H1 (cell line): ENCODE data around the gene HEATR5A. TPM values are rescaled to one million over a fixed set of nuclear protein-coding genes. Genes with fewer than 3 reads are reported as not detected.

Experiments
- CTCF ChIA-PET: fragments of 300-600 bp; sonication (Branson Sonifier 250); formaldehyde crosslinking; loops from one replicate; lab custom pipeline; 2021; ENCODE audit not compliant: partially characterized antibody; lab: Charles Lee
- POLR2A ChIA-PET: fragments of 300-600 bp; sonication (Branson Sonifier 250); formaldehyde crosslinking; loops from one replicate; lab custom pipeline; 2021; ENCODE audit warnings: inconsistent platforms; ENCODE audit not compliant: partially characterized antibody; lab: Charles Lee
- DNase-seq, 2 experiments: peaks; one replicate each; pipeline versions ENCODE4 v3.0.0 to v3.0.0-alpha.2; 2010 to 2022; ENCODE audit warnings: low spot score in 2 of 2, low read depth in 1 of 2, mixed read lengths in 1 of 2
- FAIRE-seq: peaks from 2 replicates; lab custom pipeline; 2011; peaks lifted over from hg19 to GRCh38; lab: Jason Lieb, UNC
- H2AFZ ChIP-seq: 2 replicates; pipeline ENCODE4 v1.8.1; 2012; ENCODE audit warnings: low read length, inconsistent platforms
- H2AK5ac ChIP-seq: 2 replicates; pipeline ENCODE4 v1.6.1; 2013; ENCODE audit warnings: low read depth, low read length
- H2BK120ac ChIP-seq: replicated peaks from 2 replicates; pipeline ENCODE3; 2013; ENCODE audit warnings: low read depth, low read length, inconsistent platforms
- H2BK12ac ChIP-seq: 2 replicates; pipeline ENCODE4 v1.6.1; 2013; ENCODE audit warnings: low read depth, low read length
- H2BK15ac ChIP-seq: 2 replicates; pipeline ENCODE4 v1.6.1; 2013; ENCODE audit warnings: low read length
- H2BK20ac ChIP-seq: 2 replicates; pipeline ENCODE4 v1.6.1; 2013; ENCODE audit warnings: low read length
- H2BK5ac ChIP-seq: 2 replicates; pipeline ENCODE4 v1.6.1; 2013; ENCODE audit warnings: low read depth, low read length
- H3K14ac ChIP-seq: 2 replicates; pipeline ENCODE4 v1.6.1; 2013; ENCODE audit warnings: inconsistent platforms; ENCODE audit not compliant: insufficient read length
- H3K18ac ChIP-seq: 2 replicates; pipeline ENCODE4 v1.6.1; 2013; ENCODE audit warnings: low read length; ENCODE audit errors: extremely low read depth
- H3K23ac ChIP-seq: 2 replicates; pipeline ENCODE4 v1.6.1; 2013; ENCODE audit warnings: inconsistent platforms; ENCODE audit not compliant: insufficient read length
- H3K23me2 ChIP-seq: 2 replicates; pipeline ENCODE4 v1.6.1; 2013; ENCODE audit warnings: low read depth, low read length
- H3K27ac ChIP-seq: 2 replicates; pipeline ENCODE4 v1.6.1; 2011; ENCODE audit warnings: low read depth, low read length, inconsistent platforms
- H3K27me3 ChIP-seq, 4 experiments: replicated peaks in 1 of 4; 1 replicate in 1 of 4; 2 replicates in 3 of 4; pipeline versions ENCODE4 v1.6.1 to v1.8.1; 2011 to 2013; ENCODE audit warnings: low read length in 3 of 4, mild to moderate bottlenecking in 3 of 4, inconsistent platforms in 2 of 4, mixed read lengths in 2 of 4, moderate library complexity in 1 of 4; ENCODE audit not compliant: control insufficient read depth in 3 of 4, insufficient read depth in 3 of 4; ENCODE audit errors: extremely low read depth in 1 of 4
- H3K36me3 ChIP-seq, 4 experiments: 2 replicates each; pipeline versions ENCODE4 v1.6.1 to v1.8.1; 2011 to 2013; ENCODE audit warnings: mild to moderate bottlenecking in 4 of 4, low read length in 3 of 4, moderate library complexity in 2 of 4, control low read depth in 1 of 4, inconsistent platforms in 1 of 4; ENCODE audit not compliant: insufficient read depth in 4 of 4, control insufficient read depth in 2 of 4
- H3K4ac ChIP-seq: replicated peaks from 2 replicates; pipeline ENCODE3; 2013; ENCODE audit warnings: low read length, low read depth, mixed read lengths, inconsistent platforms; ENCODE audit not compliant: insufficient read length
- H3K4me1 ChIP-seq, 4 experiments: replicated peaks in 1 of 4; 1 replicate in 1 of 4; 2 replicates in 3 of 4; pipeline versions ENCODE4 v1.6.1 to v1.8.1; 2011 to 2013; ENCODE audit warnings: low read length in 3 of 4, inconsistent platforms in 2 of 4, mixed read lengths in 1 of 4; ENCODE audit not compliant: insufficient read depth in 4 of 4, control insufficient read depth in 3 of 4
- H3K4me2 ChIP-seq, 2 experiments: 2 replicates each; pipeline versions ENCODE4 v1.6.1 to v1.8.1; 2011 to 2013; ENCODE audit warnings: low read depth in 2 of 2, low read length in 2 of 2, control low read depth in 1 of 2, inconsistent platforms in 1 of 2, mild to moderate bottlenecking in 1 of 2; ENCODE audit not compliant: insufficient read depth in 1 of 2
- H3K4me3 ChIP-seq, 4 experiments: fragments of 200-600, 300-600 bp in 1 of 4; sonication (generic), shearing (Covaris generic), sonication (Bioruptor Twin) in 1 of 4; 2 replicates each; pipeline versions ENCODE4 v1.5.1 to v1.8.1; 2011 to 2016; ENCODE audit warnings: low read length in 4 of 4, low read depth in 3 of 4, control low read depth in 2 of 4, inconsistent platforms in 2 of 4, mild to moderate bottlenecking in 2 of 4, mixed read lengths in 1 of 4, moderate library complexity in 1 of 4; ENCODE audit not compliant: insufficient read depth in 2 of 4; ENCODE audit errors: extremely low read depth in 1 of 4
- H3K56ac ChIP-seq: replicated peaks from 2 replicates; pipeline ENCODE3; 2013; ENCODE audit warnings: low read depth, mild to moderate bottlenecking, mixed read lengths, low read length, inconsistent platforms; ENCODE audit not compliant: insufficient read length
- H3K79me1 ChIP-seq: 2 replicates; pipeline ENCODE4 v1.6.1; 2013; ENCODE audit warnings: low read depth, low read length, control low read depth
- H3K79me2 ChIP-seq, 2 experiments: 2 replicates each; pipeline versions ENCODE4 v1.6.1 to v1.8.1; 2012 to 2013; ENCODE audit warnings: low read length in 2 of 2, mild to moderate bottlenecking in 2 of 2, inconsistent platforms in 1 of 2; ENCODE audit not compliant: insufficient read depth in 2 of 2, control insufficient read depth in 1 of 2
- H3K9ac ChIP-seq, 4 experiments: replicated peaks in 1 of 4; 1 replicate in 1 of 4; 2 replicates in 3 of 4; pipeline versions ENCODE4 v1.6.1 to v1.8.1; 2011 to 2013; ENCODE audit warnings: low read depth in 3 of 4, low read length in 3 of 4, control low read depth in 2 of 4, mild to moderate bottlenecking in 2 of 4, moderate library complexity in 2 of 4, inconsistent platforms in 1 of 4; ENCODE audit errors: extremely low read depth in 1 of 4
- H3K9me3 ChIP-seq, 2 experiments: 2 replicates each; pipeline versions ENCODE4 v1.6.1 to v1.8.1; 2012 to 2013; ENCODE audit warnings: mild to moderate bottlenecking in 2 of 2, moderate library complexity in 2 of 2, control low read depth in 1 of 2, inconsistent platforms in 1 of 2, low read depth in 1 of 2, low read length in 1 of 2, mixed read lengths in 1 of 2; ENCODE audit not compliant: insufficient read depth in 2 of 2
- H4K20me1 ChIP-seq, 2 experiments: replicated peaks in 1 of 2; 2 replicates each; pipeline versions ENCODE3 to v1.8.1; 2011 to 2013; ENCODE audit warnings: inconsistent platforms in 2 of 2, low read length in 2 of 2, mild to moderate bottlenecking in 1 of 2; ENCODE audit not compliant: insufficient read depth in 2 of 2, control insufficient read depth in 1 of 2
- H4K5ac ChIP-seq: 2 replicates; pipeline ENCODE4 v1.6.1; 2013; ENCODE audit warnings: low read length, low read depth, mixed read lengths, inconsistent platforms; ENCODE audit not compliant: insufficient read length
- H4K8ac ChIP-seq: 2 replicates; pipeline ENCODE4 v1.8.0; 2013; ENCODE audit warnings: mild to moderate bottlenecking, moderate library complexity, low read length, inconsistent platforms; ENCODE audit not compliant: insufficient read depth; ENCODE audit errors: extremely low read depth
- H4K91ac ChIP-seq: replicated peaks from 2 replicates; pipeline ENCODE3; 2013; ENCODE audit warnings: low read length, mixed read lengths, inconsistent platforms; ENCODE audit not compliant: insufficient read length
- BRCA1 ChIP-seq: IDR thresholded peaks from 2 replicates; pipeline ENCODE4 v1.6.1; 2012; ENCODE audit warnings: low read depth, low read length, improper control_type of control experiment
- CBX8 ChIP-seq: fragments of 300-800, 300-1000 bp; sonication (generic); IDR thresholded peaks from 2 replicates; pipeline ENCODE4 v1.7.1; 2016; ENCODE audit warnings: low read depth, low read length, borderline replicate concordance
- CEBPB ChIP-seq: IDR thresholded peaks from 2 replicates; pipeline ENCODE4 v1.6.1; 2012; ENCODE audit warnings: low read depth, low read length
- CHD2 ChIP-seq: IDR thresholded peaks from 2 replicates; pipeline ENCODE4 v1.6.1; 2012; ENCODE audit warnings: low read length, improper control_type of control experiment
- GTF2F1 ChIP-seq: IDR thresholded peaks from 2 replicates; pipeline ENCODE4 v1.6.1; 2012; ENCODE audit warnings: low read depth, low read length, improper control_type of control experiment, borderline replicate concordance
- HDAC2 ChIP-seq, 2 experiments: fragments of 300-600 bp in 1 of 2; sonication (generic) in 1 of 2; IDR thresholded peaks; 2 replicates each; pipeline ENCODE4 v1.6.1; 2011 to 2012; ENCODE audit warnings: low read depth in 2 of 2, low read length in 2 of 2, mild to moderate bottlenecking in 2 of 2, moderate library complexity in 2 of 2, borderline replicate concordance in 1 of 2, inconsistent platforms in 1 of 2
- HDAC6 ChIP-seq: IDR thresholded peaks from one replicate; pipeline ENCODE4 v1.7.1; 2012; ENCODE audit warnings: low read depth, mild to moderate bottlenecking, inconsistent platforms, low read length, moderate library complexity
- POLR2A ChIP-seq, 2 experiments: IDR thresholded peaks; 1 replicate in 1 of 2; 2 replicates in 1 of 2; pipeline ENCODE4 v1.6.1; 2011; ENCODE audit warnings: low read depth in 2 of 2, low read length in 2 of 2, mild to moderate bottlenecking in 2 of 2; ENCODE audit errors: control extremely low read depth in 1 of 2
- RAD21 ChIP-seq, 2 experiments: IDR thresholded peaks in 1 of 2; conservative IDR thresholded peaks in 1 of 2; 2 replicates each; pipeline ENCODE4 v1.6.1; 2011; ENCODE audit warnings: low read depth in 2 of 2, low read length in 2 of 2, improper control_type of control experiment in 1 of 2, inconsistent platforms in 1 of 2, mild to moderate bottlenecking in 1 of 2, moderate library complexity in 1 of 2
- SIX5 ChIP-seq: IDR thresholded peaks from 2 replicates; pipeline ENCODE4 v1.6.1; 2011; ENCODE audit warnings: mild to moderate bottlenecking, low read depth, low read length
- WGBS, 2 experiments: shearing (Covaris generic) in 1 of 2; methylation state at CpG; one replicate each; pipeline versions ENCODE4 v1.1.6 to v1.1.7; 2013 to 2015; ENCODE audit warnings: low lambda C conversion rate in 2 of 2, mixed read lengths in 2 of 2, inconsistent platforms in 1 of 2, low coverage in 1 of 2, missing lambda C conversion rate in 1 of 2; ENCODE audit not compliant: insufficient replicate concordance in 2 of 2, insufficient coverage in 1 of 2, insufficient read length in 1 of 2; ENCODE audit errors: extremely low coverage in 1 of 2, missing lambda C conversion rate in 1 of 2; 5-methylcytosine and 5-hydroxymethylcytosine counted together
- polyA plus RNA-seq, 7 experiments: library from polyadenylated mRNA; depleted of rRNA in 3 of 7; stranded (reverse) in 5 of 7; unstranded in 2 of 7; fragments of >200 nt in 5 of 7; fragments of 200-250 nt in 2 of 7; gene quantifications; 1 replicate in 5 of 7; 2 replicates in 1 of 7; 4 replicates in 1 of 7; pipeline versions ENCODE4 v1.2.1 to v1.2.3, GENCODE V29; 2011 to 2013; ENCODE audit warnings: missing spikeins in 2 of 7, mixed read lengths in 2 of 7
- total RNA-seq: library from RNA; stranded (reverse); fragmentation: NEBNext Ultra II Directional; extraction: Animal tissue kit (Norgen Biotek cat#: 25700); gene quantifications from 2 replicates; pipeline ENCODE4 v1.2.1, GENCODE V29; 2021

Gene HEATR5A
- total and polyA plus RNA-seq, 2 of the 8 experiments (the other 6 are each of a cell fraction or from before 2014, with no cell fraction given), result 9.0 to 36.2 TPM

DNA sequence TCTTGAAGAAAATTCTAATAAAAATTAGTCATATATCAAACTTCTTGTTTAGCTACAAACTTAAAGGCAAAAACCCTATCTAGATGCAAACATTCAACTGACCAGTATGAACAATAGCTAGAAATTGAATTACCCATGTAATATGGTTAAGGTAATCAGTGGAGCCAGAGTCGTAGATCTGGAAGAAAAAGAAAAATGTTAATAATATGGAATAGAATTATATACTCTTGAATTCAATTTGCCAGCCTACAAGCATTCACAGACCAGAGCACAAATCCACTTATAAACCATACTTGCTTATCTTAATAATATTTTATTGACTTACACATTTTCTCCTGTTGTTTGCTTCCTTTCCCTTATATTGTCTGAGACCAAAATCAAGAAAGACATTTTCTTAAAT lies 7.7 kb upstream of the HEATR5A start:
- H2BK5ac ChIP-seq, result no peak overlapping the region
- H3K4me3 ChIP-seq, result no peak overlapping the region
- no peaks in the 10 kb centered on the region for H4K20me1 ChIP-seq
- H4K5ac ChIP-seq, result no peak overlapping the region
- peaks cover 0 to 4% (median 0%) of the 10 kb centered on the region in 4 experiments; a peak in 2 of 7 replicates for H3K4me1 ChIP-seq
- H2AFZ ChIP-seq, result no peak overlapping the region
- POLR2A ChIA-PET, result interaction anchor here (1.2 kb wide), 1 partner anchor 37 kb away, joined by 3 read pairs; no protein-coding TSS in a partner anchor
- H3K27ac ChIP-seq, result no peak overlapping the region
- no peak overlapping the region for H4K91ac ChIP-seq
- no peak overlapping the region for H4K8ac ChIP-seq
- FAIRE-seq (no peak), DNase-seq (no peak)
- H2BK20ac ChIP-seq, result no peak overlapping the region
- no peak overlapping the region for H2BK15ac ChIP-seq
- H3K14ac ChIP-seq, result no peak overlapping the region
- no peaks in the 10 kb centered on the region for H3K27me3 ChIP-seq
- no peak overlapping the region for H3K4me2 ChIP-seq
- H2BK120ac ChIP-seq, result no peak overlapping the region
- H3K56ac ChIP-seq, result no peak overlapping the region
- H3K23me2 ChIP-seq, result no peaks in the 10 kb centered on the region
- no peaks in the 10 kb centered on the region for H3K36me3 ChIP-seq
- WGBS, 2 experiments, result 93% methylated on average over 1 of the region's 1 CpG; no CpG with 5 or more reads in 1 of the 2 experiments
- H3K18ac ChIP-seq, result no peak overlapping the region
- no peaks in the 10 kb centered on the region for H3K79me1 ChIP-seq
- no peak overlapping the region for H3K9ac ChIP-seq
- no peak overlapping the region for H3K4ac ChIP-seq
- no peak overlapping the region for H2AK5ac ChIP-seq
- H3K23ac ChIP-seq, result no peak overlapping the region
- H3K9me3 ChIP-seq, result no peaks in the 10 kb centered on the region
- no peak overlapping the region for H2BK12ac ChIP-seq
- CTCF ChIA-PET, result interaction anchor here (1.3 to 1.8 kb wide), 2 partner anchors 11 to 22 kb away, joined by 4 to 6 read pairs; no protein-coding TSS in a partner anchor
- no peaks in the 10 kb centered on the region for H3K79me2 ChIP-seq
- TF ChIP-seq HDAC2 (IDR thresholded peaks at IDR 0.05; ENCODE audit: borderline replicate concordance in 1 of 2, low read depth in 2 of 2, low read length in 2 of 2) (no peak), GTF2F1 (no peak), HDAC6 (no peak), SIX5 (no peak), CHD2 (no peak), BRCA1 (no peak), POLR2A (IDR thresholded peaks at IDR 0.05; ENCODE audit: control extremely low read depth in 1 of 2, low read depth in 2 of 2, low read length in 2 of 2) (no peak), RAD21 (IDR thresholded peaks at IDR 0.05 in 1 of 2, conservative IDR thresholded peaks at IDR 0.05 in 1 of 2; ENCODE audit: low read depth in 2 of 2, low read length in 2 of 2) (no peak), CBX8 (no peak), CEBPB (no peak)
